GM21367 (cell line): ENCODE data around the gene FICD.

Experiments used
- ATAC-seq: cut with Tn5 transposase; IDR thresholded peaks from one replicate; pipeline ENCODE4 v1.9.1; 2021; ENCODE audit not compliant: unreplicated experiment

Gene FICD

GRCh38 chr12:108498136-108498535 lies 16.9 kb upstream of the FICD start:
- ATAC-seq: no peak

- ATAC-seq: no peak
These were observed 12.2 kb upstream of the FICD start for GRCh38 chr12:108502922-108503321.

GRCh38 chr12:108505129-108505528 lies 9.9 kb upstream of the FICD start:
- ATAC-seq: no peak

- ATAC-seq: no peak
These were observed 7.0 kb upstream of the FICD start for GRCh38 chr12:108507971-108508642.

- no peak for ATAC-seq
These were observed 5.3 kb upstream of the FICD start for GRCh38 chr12:108509806-108510205.

GRCh38 chr12:108510836-108511235 lies 4.2 kb upstream of the FICD start:
- ATAC-seq: no peak

- peak; percentile 26 for ATAC-seq
These were observed 3.2 kb upstream of the FICD start for GRCh38 chr12:108511633-108512540.

GRCh38 chr12:108514468-108514972 lies 557 bp upstream of the FICD start:
- ATAC-seq: no peak

- ATAC-seq: no peak
These were observed 839 bp downstream of the FICD start for GRCh38 chr12:108515916-108516315.

GRCh38 chr12:108516511-108517275 lies 1.6 kb downstream of the FICD start:
- ATAC-seq: no peak

- no peak for ATAC-seq
These were observed 2.4 kb downstream of the FICD start for GRCh38 chr12:108517288-108518100.

GRCh38 chr12:108518101-108518715 lies 3.1 kb downstream of the FICD start:
- no peak for ATAC-seq

GRCh38 chr12:108518716-108519496 lies 3.8 kb downstream of the FICD start:
- ATAC-seq: no peak

GRCh38 chr12:108519558-108519957 lies 4.5 kb downstream of the FICD start:
- no peak for ATAC-seq

GRCh38 chr12:108523365-108523764 lies 8.3 kb downstream of the FICD start:
- no peak for ATAC-seq

GRCh38 chr12:108525681-108526080 lies 10.6 kb downstream of the FICD start:
- no peak for ATAC-seq

- ATAC-seq: no peak
These were observed 11.5 kb downstream of the FICD start for GRCh38 chr12:108526482-108527165.

GRCh38 chr12:108527166-108527496 lies 12.1 kb downstream of the FICD start:
- ATAC-seq: no peak

GRCh38 chr12:108530161-108530560 lies 15.1 kb downstream of the FICD start:
- ATAC-seq: no peak
